GM23338 (cell line): Measurements from ENCODE around the gene MPC2.

Experiments used
- CTCF ChIP-seq, 2 experiments: fragments of 200-600 bp in 1 of 2; sonication (generic) in 1 of 2; conservative IDR thresholded peaks; 2 replicates each; pipeline versions ENCODE4 v1.5.1 to v1.6.1; 2016 to 2017; ENCODE audit warnings: antibody characterized with exemption in 2 of 2, low read depth in 2 of 2, mild to moderate bottlenecking in 2 of 2, moderate library complexity in 1 of 2
- EZH2 ChIP-seq: fragments of 200-600 bp; sonication (generic); IDR thresholded peaks from one replicate; pipeline ENCODE4 v1.8.0; 2017; ENCODE audit warnings: antibody characterized with exemption, mild to moderate bottlenecking, low read depth; ENCODE audit not compliant: unreplicated experiment
- EZH2phosphoT487 ChIP-seq: fragments of 200-600 bp; sonication (generic); IDR thresholded peaks from one replicate; pipeline ENCODE4 v1.8.1; 2018; ENCODE audit warnings: antibody characterized with exemption; ENCODE audit not compliant: unreplicated experiment
- POLR2AphosphoS5 ChIP-seq: IDR thresholded peaks from 2 replicates; pipeline ENCODE4 v1.6.1; 2016; ENCODE audit warnings: antibody characterized with exemption, low read depth
- STAT1 ChIP-seq: IDR thresholded peaks from one replicate; pipeline ENCODE4 v1.6.1; 2016; ENCODE audit warnings: antibody characterized with exemption; ENCODE audit not compliant: unreplicated experiment

- peak; percentile 13 to 25; a peak in 2 of 4 replicates for TF ChIP-seq CTCF (conservative IDR thresholded peaks at IDR 0.05; ENCODE audit: low read depth in 2 of 2)
- TF ChIP-seq STAT1: no peak
- no peak for TF ChIP-seq EZH2
- no peak for TF ChIP-seq POLR2AphosphoS5
- TF ChIP-seq EZH2phosphoT487: no peak
Measured at GRCh38 chr1:167878372-167879160, 58.3 kb downstream of the MPC2 start.
